GM19397 (cell line): ENCODE data around the gene NR1D2.

Experiments used
- ATAC-seq: cut with Tn5 transposase; IDR thresholded peaks from one replicate; pipeline ENCODE4 v1.9.1; 2021; ENCODE audit warnings: mild to moderate bottlenecking, moderate library complexity; ENCODE audit not compliant: unreplicated experiment

The NR1D2 gene

DNA sequence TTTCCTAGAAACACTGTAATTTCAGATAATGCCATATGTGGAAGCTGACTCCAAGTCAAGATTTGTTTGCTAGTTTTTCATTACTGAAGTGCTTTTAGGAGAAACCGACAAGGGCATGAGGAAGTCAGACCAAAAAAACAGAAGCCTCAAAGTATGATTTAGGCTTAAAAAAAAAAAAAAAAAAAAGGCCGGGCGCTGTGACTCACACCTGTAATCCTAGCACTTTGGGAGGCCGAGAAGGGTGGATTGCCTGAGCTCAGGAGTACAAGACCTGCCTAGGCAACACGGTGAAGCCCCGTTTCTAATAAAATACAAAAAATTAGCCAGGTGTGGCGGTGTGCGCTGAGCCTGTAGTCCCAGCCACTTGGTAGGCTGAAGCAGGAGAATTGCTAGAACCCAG is 16.6 kb upstream of the NR1D2 start:
- no peak for ATAC-seq

DNA sequence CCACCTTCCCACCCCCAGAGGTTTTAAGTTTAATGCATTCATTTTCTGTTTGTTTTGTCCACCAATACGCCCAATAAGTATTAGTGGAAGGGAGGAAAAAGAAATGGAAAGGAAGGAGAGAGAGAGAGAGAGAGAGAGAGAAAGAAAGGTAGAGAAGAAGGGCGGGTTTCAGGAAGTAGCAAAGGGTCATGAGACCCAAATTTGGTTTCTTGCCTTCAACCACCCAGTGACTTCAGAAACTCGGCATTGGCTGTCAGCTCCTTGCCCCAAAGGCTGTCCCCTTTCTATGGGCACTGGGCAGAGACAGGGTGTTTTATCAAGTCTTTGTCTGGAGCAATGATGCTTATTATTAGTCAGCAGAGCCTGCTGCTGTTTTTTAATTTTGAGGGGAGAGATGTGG is 13.5 kb upstream of the NR1D2 start:
- no peak for ATAC-seq

DNA sequence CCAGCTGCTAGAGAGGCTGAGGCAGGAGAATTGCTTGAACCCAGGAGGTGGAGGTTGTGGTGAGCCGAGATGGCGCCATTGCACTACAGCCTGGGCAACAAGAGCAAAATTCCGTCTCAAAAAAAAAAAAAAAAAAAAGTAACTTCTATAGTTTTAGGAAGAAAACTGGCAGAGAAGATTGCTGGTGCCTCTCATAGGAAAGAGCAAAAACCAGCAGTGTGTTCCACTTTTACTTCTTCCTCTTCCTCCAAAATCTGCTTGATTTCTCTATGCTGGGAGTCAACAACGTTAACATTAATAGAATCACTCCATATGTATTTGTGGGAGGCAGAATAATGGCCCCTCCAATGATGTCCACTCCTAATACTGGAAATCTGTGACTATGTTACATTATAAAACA is 12.5 kb upstream of the NR1D2 start:
- no peak for ATAC-seq

DNA sequence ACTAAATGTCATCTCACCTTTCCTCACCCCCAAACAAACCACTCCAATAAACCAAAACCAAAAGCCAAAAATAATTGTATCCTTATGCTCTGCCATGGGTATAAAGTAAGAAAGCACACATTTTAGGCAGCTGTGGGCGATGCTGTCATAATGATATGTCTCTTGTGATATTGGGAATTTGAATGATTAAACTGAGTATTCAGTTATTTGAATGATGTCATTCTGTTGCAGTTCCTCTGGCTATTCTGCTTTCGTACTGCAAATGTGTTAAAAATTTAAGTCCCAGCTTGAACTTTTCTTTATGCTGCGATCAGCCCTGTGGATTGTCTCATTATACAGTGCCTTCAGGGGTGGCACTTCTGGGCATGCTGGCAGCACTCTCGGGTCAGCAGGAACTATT is 10.8 kb upstream of the NR1D2 start:
- ATAC-seq, result no peak

DNA sequence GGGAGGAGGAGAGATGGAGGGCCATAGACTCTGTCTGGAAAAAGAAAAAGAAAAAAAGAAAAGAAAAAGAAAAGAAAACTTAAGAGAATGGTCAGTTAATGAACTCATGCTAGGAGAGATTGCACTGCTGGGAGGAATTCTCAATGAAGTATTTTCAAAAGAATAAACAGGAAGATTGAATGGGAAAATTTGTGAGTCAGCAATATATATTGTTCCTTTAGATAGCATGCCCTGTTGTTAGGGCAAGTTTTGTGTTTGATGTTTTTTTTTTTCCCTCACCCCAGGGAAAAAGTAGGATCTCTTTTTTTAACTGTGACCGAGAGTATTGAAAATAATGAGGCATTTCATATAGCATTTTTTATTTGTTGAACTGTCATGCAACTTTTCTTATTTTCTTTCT is 7.8 kb upstream of the NR1D2 start:
- ATAC-seq, result no peak

DNA sequence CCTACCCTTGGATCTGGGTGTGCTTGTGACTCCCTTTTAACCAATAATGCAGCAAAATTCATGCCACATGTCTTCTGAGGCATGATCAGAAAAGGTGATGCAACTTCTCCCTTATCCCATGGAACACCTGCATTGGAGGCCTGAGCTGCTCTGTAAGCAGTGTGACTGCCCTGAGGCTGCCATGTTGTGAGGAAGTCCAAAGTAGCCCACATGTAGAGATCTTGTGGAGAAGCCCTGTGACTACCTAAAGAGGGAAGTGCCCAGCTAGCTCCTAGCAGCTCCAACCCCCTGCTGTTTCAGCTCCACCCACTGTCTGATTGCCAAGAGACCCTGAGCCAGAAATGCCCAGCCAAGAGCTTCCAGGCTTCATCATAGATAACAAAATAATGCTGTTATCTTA is 6.4 kb upstream of the NR1D2 start:
- ATAC-seq, result no peak

DNA sequence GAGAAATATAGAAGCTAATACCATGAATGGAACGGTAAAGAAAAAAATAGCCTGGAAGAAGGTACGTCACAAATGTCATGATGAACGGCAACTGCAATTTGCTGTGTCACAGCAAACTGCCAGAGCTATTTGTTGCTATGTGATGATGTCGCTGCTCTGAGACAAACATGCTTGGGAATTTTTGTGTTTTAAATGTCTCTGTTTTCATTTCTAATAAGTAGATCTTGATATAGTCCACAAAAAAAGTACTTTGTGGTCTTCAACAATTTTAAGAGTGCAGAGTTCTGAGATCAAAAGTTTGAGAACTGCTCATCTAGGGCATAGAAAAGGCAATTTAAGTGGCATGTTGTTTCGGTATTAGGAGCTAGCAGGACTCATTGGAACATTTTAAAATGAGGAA is 4.3 kb upstream of the NR1D2 start:
- no peak for ATAC-seq

DNA sequence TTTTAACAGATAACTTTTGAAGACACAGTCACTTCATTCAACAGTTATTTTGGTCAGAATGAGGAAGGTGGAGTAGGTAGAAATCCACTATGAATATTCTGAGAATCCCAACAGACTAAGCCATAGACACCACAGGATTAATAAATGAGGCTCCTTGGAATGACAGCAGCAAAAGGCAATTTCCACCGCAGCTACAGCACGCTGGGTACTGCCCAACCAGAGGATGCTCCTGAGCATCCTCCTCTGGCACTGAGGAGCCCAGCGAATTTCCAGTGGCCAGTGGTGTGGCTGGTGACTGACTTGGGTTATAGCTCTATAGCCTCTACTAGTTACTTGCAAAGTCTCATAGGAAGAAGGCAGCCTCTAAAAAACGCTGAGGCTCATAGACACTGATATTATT is 3.6 kb upstream of the NR1D2 start:
- no peak for ATAC-seq

DNA sequence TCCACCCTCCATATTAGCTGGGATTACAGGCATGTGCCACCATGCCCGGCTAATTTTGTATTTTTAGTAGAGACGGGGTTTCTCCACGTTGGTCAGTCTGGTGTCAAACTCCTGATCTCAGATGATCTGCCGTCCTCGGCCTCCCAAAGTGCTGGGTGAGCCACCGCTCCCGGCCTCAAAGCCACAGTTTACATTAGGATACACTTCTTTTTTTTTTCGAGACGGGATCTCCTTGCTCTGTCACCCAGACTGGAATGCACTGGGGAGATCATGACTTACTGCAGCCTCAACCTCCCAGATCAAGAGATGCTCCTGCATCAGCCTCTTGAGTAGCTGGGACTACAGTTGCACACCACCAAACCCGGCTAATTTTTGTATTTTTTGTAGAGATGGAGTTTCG is 2.5 kb upstream of the NR1D2 start:
- ATAC-seq, result no peak

DNA sequence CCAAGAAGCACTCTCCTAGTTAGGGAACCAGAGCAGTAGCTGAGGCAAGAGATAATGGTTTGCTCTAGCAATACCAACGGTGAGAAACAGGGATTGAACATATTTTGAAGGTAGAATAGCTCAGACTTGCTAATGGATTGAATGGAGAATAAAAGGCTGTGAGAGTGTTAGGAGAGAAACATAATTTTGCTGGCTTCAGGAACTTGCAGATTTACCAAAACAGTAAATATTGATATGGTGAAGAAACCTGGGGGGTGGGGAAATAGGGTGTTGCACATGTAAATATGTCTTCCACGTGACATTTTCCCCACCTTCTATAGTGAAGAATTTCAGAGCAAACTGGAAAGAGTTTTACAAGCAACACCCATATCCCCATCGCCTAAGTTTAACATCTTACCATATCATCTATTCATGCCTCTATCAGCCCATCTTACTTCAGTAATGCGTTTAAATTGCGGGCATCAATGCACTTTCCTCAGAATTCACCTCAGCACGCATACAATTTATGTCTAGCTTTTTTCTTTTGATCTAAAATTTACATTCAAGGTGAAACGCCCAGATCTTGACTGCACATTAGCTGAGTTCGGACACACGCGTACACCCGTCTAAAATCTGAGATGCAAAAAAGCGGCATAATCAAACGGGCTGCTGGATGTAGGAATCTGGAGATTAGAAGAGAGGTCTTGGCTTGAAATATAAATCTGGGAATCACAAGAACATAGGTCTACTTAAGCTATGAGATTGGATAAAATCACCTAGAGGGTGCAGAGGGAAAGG is 891 bp upstream of the NR1D2 start:
- ATAC-seq, result no peak

DNA sequence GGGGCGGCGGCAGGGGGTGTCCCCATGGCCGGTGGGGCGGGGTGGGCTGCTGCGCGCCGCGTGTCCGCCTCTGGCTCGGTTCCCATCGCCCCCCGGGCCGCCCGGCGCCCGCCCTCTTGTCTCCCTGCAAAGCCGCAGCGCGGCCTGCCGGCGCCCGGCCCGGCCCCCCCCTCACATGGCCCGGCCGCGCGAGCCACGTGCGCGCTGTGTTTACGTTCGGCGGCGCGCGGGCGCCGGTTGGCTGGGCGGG is 502 bp downstream of the NR1D2 start:
- no peak for ATAC-seq

DNA sequence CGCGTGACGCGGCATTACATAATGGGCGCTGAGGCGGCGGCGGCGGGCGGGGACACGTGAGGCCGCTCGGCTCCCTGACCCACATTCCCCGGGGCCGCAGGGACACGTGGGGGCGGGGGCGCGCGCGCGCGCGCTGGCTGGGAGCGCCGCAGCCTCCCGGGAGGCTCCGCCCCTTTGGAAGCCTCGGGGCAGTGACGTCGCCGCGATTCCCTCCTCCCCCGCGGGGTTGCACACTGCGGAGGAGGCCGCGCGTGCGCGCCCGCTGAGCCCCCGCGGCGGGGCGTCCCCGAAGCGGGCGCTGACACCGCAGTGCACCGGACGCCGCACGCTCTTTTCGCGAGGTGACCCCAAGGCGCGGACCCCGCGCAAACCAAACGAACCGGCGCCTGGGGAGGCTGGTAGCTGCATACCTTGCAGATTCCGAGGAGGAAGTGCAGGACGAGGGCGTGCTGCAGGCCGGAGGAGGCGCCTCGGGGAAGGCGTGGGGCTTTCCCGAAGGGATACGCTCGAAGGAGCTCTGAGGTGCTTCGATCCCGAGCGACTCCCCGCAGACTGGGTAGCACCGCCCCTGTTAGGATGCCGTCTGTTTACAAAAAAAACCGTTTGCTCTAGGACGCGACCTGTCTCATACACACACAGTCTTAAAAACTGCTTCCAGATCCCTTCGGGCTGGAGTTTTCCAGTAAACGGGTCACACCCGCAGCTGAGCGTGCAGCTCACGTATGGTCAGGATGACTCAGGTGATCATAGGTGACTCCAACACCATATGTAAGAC is 1.0 kb downstream of the NR1D2 start:
- ATAC-seq, result peak; percentile 80

DNA sequence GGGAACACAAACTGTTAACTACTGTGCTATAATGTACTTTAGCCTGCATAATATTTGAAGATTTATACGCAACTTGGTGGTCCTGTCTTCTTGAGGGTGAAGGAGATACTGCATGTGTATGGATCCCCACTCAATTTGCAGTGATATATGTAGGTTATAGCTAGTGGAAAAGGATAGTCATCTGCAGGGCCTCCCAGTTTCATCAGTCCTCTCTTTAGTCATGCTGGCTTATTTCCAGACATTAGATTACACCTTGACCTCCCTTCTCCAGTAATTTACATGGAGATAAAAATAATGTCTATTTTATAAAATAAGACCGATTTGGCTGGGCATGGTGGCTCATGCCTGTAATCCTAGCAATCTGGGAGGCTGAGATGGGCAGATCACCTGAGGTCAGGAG is 3.7 kb downstream of the NR1D2 start:
- no peak for ATAC-seq

DNA sequence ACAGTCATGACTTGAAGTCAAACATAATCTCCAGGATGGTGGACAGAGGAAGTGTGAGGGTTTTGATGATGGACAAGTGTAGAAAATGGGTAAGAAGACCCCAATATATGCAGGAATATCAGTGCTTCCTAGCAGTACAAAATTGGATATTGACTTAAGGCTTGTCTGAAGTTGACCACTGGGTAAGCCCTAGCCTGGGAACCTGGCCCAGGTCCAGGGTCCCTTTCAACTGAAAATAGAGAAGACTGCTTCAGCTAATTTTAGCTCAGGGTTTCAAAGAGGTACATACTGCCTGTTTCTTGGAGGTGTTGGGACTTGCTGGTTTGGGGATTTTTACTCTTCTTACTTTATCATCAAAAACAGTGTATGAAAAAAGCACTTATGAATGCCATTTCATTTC is 4.7 kb downstream of the NR1D2 start:
- no peak for ATAC-seq

DNA sequence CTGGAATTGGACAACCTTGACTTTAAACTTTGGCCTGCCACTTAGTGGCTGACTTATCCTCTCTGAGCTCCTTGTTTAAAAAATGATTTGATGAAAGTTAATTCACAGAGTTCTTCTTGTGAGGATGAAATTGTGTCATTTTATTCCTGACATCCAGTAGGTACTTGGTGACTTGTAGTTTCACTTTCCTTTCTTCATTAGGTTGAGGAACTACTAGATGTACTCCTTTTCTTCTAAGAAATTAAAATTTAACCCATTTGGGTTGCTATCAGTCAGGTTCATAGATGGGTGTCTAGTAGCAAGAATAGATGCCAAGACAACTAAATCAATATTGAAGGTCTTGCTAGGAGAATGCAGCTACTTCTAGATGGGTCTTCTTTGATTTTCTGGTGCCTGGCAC is 5.2 kb downstream of the NR1D2 start:
- ATAC-seq, result no peak

DNA sequence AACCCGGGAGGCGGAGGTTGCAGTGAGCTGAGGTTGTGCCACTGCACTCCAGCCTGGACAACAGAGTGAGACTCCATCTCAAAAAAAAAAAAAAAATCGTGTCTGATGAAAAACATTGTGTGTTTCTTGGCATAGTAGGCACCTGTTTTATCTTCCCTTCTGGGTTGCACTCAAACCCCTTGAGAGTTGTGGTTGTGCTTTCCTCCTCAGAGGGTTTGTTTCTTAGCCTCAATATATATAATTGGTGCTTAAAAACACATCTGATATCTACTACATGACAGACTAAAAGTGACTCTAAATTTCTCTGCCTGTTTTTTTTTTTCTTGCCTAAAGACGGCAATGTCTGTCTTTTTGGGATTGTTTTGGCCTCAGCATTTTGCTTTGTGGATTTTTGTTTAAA is 7.6 kb downstream of the NR1D2 start:
- ATAC-seq, result peak; percentile 50

DNA sequence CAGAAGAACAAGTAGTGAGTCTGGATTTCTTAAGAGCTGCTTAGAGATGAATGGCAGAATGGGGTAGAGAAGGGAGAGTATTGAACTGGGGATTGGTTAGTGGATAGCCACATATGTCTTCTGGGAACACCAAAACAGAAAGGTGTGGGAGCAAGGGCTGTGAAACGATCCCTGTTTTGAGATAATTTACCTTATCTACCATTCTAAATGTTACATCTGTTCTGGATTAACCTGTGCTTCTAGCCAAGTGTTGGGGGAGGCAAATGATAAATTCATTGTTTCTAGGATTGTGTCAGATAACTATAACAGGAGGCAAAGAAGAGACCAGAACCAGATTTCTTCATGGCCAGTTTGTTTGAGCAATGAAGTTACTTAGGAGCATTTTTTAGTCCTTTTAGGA is 8.4 kb downstream of the NR1D2 start:
- no peak for ATAC-seq

DNA sequence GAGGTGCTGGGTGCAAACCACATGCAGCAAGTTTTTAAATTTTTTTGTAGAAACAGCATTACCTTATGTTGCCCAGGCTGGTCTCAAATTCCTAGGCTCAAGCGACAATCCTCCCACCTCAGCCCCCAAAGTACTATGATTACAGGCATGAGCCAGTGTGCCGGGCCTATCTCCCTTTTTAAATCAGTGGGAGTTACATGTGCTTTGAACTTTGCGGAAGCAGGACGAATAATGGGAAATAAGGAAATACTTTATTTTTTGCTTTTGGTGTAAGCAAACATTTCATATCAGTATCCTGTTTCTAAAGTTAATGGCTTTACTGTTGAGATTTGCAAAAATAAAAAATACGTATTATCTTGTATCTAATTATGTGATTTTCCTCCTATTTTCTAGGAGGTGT is 9.1 kb downstream of the NR1D2 start:
- ATAC-seq, result no peak

DNA sequence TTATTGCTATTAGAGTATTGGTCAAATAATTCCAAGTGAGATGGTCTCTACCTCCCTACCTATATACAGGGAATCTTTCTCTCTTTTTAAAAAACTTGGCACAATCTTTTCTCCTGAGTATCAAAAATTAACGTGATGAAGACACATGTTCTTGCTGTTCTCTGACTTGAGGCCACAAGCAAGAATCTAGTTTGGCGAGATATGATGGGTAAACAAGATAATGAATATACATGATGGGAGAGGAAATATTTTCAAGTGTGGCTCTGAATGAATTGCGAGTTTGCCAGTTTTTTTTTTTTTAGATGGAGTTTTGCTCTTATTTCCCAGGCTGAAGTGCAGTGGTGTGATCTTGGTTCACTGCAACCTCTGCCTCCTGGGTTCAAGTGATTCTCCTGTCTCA is 11.6 kb downstream of the NR1D2 start:
- no peak for ATAC-seq

DNA sequence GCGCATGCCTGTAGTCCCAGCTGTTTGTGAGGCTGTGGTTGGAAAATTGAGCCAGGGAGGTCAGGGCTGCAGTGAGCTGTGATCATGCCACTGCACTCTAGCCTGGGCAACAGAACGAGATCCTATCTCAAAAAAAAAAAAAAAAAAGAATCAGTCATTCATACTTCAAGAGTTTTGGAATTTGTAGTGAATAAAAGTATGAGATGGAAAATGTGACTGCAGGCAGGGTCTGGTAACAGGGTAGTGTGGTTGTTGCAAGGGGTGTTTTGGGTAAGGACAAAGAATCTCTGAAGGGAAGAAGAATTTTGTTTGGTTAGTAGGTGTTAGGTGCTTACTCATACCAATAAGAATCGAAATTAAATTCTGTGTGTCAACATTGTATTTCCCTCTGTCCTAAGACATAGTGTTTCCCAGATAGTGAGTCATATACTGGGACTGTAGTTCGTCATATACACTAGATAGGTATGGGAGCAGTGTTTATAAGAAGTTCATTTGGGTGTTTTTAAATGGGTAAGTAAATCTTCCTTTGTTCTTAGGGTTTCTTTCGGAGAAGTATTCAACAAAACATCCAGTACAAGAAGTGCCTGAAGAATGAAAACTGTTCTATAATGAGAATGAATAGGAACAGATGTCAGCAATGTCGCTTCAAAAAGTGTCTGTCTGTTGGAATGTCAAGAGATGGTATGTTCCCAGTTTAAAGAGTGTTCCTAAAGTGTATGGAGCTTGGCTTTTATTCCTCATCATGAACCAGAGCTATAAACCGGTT is 14.2 kb downstream of the NR1D2 start:
- ATAC-seq, result no peak

DNA sequence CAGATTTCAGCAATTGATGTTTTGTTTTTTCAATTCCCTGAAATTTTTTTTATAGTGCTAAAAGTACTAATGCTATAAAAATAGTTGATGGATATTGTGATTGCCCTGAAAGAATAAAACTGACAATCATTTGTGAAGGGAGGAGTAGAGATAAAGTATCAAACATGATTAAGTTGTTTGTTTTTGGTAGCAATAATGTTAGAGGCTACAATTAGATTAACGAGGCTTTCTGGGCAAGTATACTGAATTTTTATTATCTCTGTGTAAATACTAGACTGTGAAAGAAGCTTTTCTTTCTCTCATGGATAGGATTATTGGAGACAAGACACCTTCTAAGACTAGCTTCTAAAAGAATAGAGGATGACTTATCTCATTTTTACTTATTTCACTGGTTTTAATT is 15.6 kb downstream of the NR1D2 start:
- ATAC-seq, result no peak

DNA sequence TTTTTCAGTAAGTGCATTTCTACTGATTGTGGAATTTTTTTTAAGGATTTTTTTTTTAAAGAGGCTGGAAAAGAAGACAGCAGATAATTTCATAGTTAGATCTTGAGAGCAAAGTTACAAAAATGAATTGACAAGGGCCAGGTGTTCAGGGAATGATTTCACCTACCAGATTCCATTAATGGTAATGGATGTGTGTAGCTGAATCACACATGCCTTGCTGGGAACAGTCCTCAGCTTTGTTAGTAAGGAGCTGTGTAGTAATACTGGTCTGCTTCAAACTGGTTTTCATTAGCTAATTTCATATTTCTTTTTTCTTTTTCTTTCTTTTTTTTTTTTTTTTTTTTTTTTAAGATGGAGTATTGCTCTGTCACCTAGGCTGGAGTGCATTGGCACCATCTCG is 16.0 kb downstream of the NR1D2 start:
- ATAC-seq, result no peak
